MCF 10A (cell line): ENCODE results near the gene MRPS23. TPM values are rescaled to one million over a fixed set of nuclear protein-coding genes. Genes with fewer than 3 reads are reported as not detected.

ENCODE experiments used
- BruUV-seq: library from RNA; stranded (reverse); fragments of 400-500 nt; replicated peaks from 2 replicates; lab custom pipeline; 2021; lab: Mats Ljungman, UMichigan
- CTCF ChIA-PET: fragments of 300-600 bp; sonication (Branson Sonifier 250); formaldehyde crosslinking; extraction: SDS; loops from one replicate; lab custom pipeline; 2021; ENCODE audit warnings: antibody characterized with exemption, inconsistent platforms; lab: Yijun Ruan, JAX
- POLR2A ChIA-PET: fragments of 300-600, 350-650 bp; sonication (Branson Sonifier 250); formaldehyde crosslinking; extraction: SDS; loops from one replicate; lab custom pipeline; 2020; ENCODE audit warnings: antibody characterized with exemption, inconsistent platforms; lab: Yijun Ruan, JAX
- DNase-seq: peaks from one replicate; pipeline ENCODE4 v3.0.0-alpha.2; 2018; ENCODE audit not compliant: unreplicated experiment
- H3K27ac Mint-ChIP-seq: one replicate; pipeline ENCODE4 v1.8.0; 2022; ENCODE audit warnings: mild to moderate bottlenecking, low read depth, mixed read lengths; ENCODE audit not compliant: unreplicated experiment
- H3K27me3 Mint-ChIP-seq: one replicate; pipeline ENCODE4 v1.8.0; 2022; ENCODE audit warnings: mixed read lengths; ENCODE audit not compliant: insufficient read depth, unreplicated experiment
- H3K36me3 Mint-ChIP-seq: one replicate; pipeline ENCODE4 v1.8.0; 2022; ENCODE audit warnings: mild to moderate bottlenecking, moderate library complexity, mixed read lengths; ENCODE audit not compliant: insufficient read depth, unreplicated experiment
- H3K4me1 Mint-ChIP-seq: one replicate; pipeline ENCODE4 v1.8.0; 2022; ENCODE audit warnings: mixed read lengths; ENCODE audit not compliant: insufficient read depth, unreplicated experiment
- H3K4me3 Mint-ChIP-seq: one replicate; pipeline ENCODE4 v1.8.0; 2022; ENCODE audit warnings: mild to moderate bottlenecking, moderate library complexity, mixed read lengths; ENCODE audit not compliant: unreplicated experiment
- H3K9me3 Mint-ChIP-seq: one replicate; pipeline ENCODE4 v1.8.0; 2022; ENCODE audit warnings: mixed read lengths; ENCODE audit not compliant: unreplicated experiment
- intact Hi-C: fragments of 100-400 bp; cut with micrococcal nuclease; formaldehyde crosslinking; loops from 2 replicates; pipeline ENCODE4 v1.14.1; 2022
- total RNA-seq: library from RNA; stranded (reverse); gene quantifications from 2 replicates; pipeline ENCODE4 v1.2.3, GENCODE V29; 2022
- TF ChIP-seq, protein P1 (sequence below): fragments of 200-600 bp; IDR thresholded peaks from one replicate; pipeline ENCODE4 v1.8.0; 2022; ENCODE audit warnings: antibody characterized with exemption, mild to moderate bottlenecking; ENCODE audit not compliant: unreplicated experiment

Gene MRPS23
- total RNA-seq, 1 experiment from 2014 or later = 59.3 TPM

DNA sequence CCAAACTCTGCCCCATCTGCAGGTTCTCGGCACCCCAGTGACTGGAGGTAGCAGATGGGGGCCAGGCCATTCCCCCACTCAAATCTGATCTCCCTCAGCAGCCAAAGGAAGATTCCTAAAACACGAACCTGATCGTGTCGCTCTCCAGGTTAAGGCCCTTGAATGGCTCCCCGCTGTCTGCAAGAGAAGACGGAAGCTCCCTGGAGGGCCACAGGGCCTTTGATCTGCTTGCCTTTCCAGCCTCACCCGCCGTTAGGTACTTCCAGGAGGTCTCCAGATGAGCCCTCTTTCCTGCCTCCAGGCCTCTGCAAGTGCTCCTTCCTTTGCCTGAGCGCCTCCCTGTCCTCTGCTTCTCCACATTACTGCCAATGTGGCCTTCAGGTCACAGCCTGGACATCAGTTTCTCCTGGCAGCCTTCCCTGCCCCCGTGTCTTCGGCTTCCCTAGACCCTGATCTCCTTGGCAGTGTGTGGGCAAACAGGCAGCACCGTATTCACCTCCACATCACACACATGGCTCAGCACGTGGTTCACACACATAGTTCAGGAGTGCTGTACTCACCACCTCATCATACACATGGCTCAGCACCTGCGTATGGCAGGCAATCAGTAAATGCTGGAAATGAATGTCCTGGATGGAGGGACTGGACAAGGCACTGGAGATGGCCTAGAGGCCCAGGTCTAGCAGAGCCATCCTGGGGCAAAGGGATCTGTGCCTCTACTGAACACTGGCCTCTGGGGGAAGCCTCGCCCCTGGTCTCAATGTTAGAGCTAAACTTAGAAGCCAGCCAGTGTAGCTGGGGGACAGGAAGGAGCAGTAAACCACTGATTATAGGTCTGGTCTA is 26.4 kb upstream of the MRPS23 start:
- no peak for DNase-seq
- Mint-ChIP-seq H3K27me3 (no peaks in the 10 kb centered on the region), H3K36me3 (peaks cover 27% of the 10 kb centered on the region), H3K27ac (peak overlapping the region; percentile 51), H3K4me3 (peak overlapping the region; percentile 55), H3K9me3 (no peaks in the 10 kb centered on the region), H3K4me1 (peaks cover 46% of the 10 kb centered on the region)
- BruUV-seq = no TSS peak
- intact Hi-C loops = no loop called here
- TF ChIP-seq, protein P1, sequence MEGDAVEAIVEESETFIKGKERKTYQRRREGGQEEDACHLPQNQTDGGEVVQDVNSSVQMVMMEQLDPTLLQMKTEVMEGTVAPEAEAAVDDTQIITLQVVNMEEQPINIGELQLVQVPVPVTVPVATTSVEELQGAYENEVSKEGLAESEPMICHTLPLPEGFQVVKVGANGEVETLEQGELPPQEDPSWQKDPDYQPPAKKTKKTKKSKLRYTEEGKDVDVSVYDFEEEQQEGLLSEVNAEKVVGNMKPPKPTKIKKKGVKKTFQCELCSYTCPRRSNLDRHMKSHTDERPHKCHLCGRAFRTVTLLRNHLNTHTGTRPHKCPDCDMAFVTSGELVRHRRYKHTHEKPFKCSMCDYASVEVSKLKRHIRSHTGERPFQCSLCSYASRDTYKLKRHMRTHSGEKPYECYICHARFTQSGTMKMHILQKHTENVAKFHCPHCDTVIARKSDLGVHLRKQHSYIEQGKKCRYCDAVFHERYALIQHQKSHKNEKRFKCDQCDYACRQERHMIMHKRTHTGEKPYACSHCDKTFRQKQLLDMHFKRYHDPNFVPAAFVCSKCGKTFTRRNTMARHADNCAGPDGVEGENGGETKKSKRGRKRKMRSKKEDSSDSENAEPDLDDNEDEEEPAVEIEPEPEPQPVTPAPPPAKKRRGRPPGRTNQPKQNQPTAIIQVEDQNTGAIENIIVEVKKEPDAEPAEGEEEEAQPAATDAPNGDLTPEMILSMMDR = no peak
- CTCF ChIA-PET = interaction anchor here (0.5 to 8.9 kb wide), 15 partner anchors 9 to 124 kb away, joined by 3 to 81 read pairs (median 5); no protein-coding TSS in a partner anchor
- POLR2A ChIA-PET = interaction anchor here (0.8 to 4.5 kb wide), 18 partner anchors 7 to 131 kb away, joined by 3 to 32 read pairs (median 8); partner anchors contain the start of genes MRPS23 and SRSF1

DNA sequence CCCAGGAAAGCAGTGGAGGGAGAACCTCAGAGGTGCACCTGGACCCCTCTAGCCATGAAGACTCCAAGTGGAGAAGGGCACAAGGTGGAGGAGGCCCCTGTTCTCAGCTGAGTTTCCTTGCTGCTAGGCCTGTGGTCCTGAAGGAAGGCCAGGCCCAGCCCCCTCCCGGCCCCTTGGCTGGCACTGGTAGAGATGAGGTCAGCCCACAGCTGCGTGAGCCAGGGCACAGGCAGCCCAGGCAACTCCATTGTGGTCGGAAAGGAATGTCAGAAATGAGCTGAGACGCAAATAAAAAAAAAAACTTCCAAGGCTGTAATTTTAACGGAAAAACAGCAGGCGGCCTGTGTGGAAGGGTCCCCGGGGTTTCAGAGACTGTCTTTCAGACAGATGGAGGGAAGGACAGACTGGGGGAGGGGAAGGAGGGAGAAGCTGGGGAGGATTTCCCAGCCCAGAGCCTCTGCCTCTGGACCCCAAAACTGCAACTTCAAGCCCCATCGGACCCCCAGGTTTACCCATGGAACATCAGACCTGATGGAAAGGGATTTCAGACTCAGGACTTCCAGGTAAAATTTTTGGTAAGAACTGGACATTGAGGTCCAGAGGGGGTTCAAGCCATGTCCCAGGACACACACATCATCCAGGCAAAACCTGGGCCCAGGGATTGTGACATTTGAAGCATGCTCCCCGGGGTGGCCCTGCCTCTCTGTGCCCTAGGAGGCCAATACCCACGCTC is 25.6 kb upstream of the MRPS23 start:
- intact Hi-C loops = loop anchor here (1.0 to 2.0 kb wide), 6 partner anchors 17 to 238 kb away; partner anchors contain the start of gene MRPS23
- peak; percentile 94 for DNase-seq
- Mint-ChIP-seq H3K27me3 (no peaks in the 10 kb centered on the region), H3K4me1 (peaks cover 45% of the 10 kb centered on the region), H3K9me3 (no peaks in the 10 kb centered on the region), H3K4me3 (peak overlapping the region; percentile 41), H3K27ac (peak overlapping the region; percentile 51), H3K36me3 (peaks cover 27% of the 10 kb centered on the region)
- TF ChIP-seq, protein P1 = peak; percentile 52
- no TSS peak for BruUV-seq
- CTCF ChIA-PET = interaction anchor here (0.5 to 8.9 kb wide), 20 partner anchors 16 to 422 kb away, joined by 3 to 81 read pairs (median 4); no protein-coding TSS in a partner anchor
- POLR2A ChIA-PET = interaction anchor here (0.8 to 4.2 kb wide), 16 partner anchors 16 to 132 kb away, joined by 3 to 30 read pairs (median 7); partner anchors contain the start of genes CUEDC1, MRPS23 and SRSF1

DNA sequence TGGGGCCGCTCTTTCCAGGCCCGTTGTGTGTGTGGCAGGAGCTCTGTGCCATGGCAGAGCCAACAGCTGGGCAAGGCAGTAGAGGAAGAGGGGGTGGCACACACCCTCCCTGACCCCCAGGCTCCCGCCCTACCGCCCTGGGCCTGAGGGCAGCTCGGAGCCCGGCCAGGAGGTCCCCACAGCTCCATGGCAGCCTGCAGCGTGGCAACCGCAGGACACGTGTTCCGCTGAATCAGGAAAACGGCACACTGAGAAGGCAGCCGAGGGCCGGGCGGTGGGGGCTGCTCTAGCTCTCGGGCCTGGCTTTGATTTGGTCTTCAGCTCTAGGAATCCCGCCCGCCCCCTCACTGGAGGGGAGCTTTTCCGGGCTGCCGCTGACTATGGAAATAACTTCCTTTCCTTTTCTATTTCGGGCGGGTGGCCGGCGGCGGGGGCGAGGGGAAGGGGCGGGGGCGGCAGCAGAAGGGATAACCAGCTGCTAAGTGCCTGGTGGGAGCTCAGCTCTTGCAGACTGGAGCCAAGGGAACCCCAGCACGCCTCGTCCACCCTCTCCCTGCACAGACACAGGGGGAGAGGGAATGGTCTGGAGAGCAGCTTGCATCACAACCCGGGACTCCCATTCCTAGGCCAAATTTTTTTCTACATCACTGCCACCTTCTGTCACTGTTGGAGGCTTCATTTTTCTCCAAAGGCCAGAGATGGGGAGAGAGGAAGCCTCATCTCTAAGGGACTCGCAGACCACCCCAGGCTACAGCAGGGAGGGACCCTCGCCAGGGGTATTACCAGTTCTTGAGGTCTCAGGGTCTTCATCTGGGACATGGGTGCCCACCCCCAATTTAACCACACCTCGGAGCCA is 24.8 kb upstream of the MRPS23 start:
- Mint-ChIP-seq H3K4me1 (peaks cover 45% of the 10 kb centered on the region), H3K27ac (peak overlapping the region; percentile 67), H3K9me3 (no peaks in the 10 kb centered on the region), H3K4me3 (peak overlapping the region; percentile 41), H3K27me3 (no peaks in the 10 kb centered on the region), H3K36me3 (peaks cover 27% of the 10 kb centered on the region)
- TF ChIP-seq, protein P1 = no peak
- no TSS peak for BruUV-seq
- ChIA-PET POLR2A (interaction anchor here (0.7 to 4.2 kb wide), 19 partner anchors 15 to 132 kb away, joined by 3 to 30 read pairs (median 7); partner anchors contain the start of genes CUEDC1, MRPS23 and SRSF1), CTCF (interaction anchor here (0.6 to 8.9 kb wide), 19 partner anchors 16 to 421 kb away, joined by 3 to 81 read pairs (median 4); no protein-coding TSS in a partner anchor)
- peak; percentile 73 for DNase-seq
- intact Hi-C loops = loop anchor here (1.0 to 2.0 kb wide), 6 partner anchors 16 to 239 kb away; partner anchors contain the start of gene MRPS23
